ENCODE results near the gene MYH4.

DNA sequence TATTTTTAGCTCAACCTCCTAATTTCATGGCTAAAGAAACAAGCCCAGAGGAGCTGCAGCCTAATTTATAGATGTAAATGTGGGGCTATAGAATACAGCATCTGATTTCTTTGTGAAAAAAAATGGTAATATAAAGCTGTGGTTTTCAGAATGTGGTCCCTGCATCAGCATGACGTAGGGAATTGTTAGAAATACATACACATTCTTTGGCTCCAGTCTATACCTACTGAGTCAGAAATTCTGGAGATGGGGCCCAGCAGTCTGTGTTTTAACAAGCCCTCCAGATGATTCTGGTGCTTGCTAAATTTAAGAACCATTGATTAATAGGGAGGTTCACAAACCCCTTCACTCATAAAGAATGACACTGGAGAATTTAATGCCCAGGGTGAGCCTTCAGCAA is 29.5 kb downstream of the MYH4 start:
- TF ChIP-seq RFX5 (IDR thresholded peaks at IDR 0.05) (no peak), POLR2A (IDR thresholded peaks at IDR 0.05; ENCODE audit: low read length) (no peak), EP300 (IDR thresholded peaks at IDR 0.05) (no peak), SREBF2 (IDR thresholded peaks at IDR 0.05) (no peak)
- TF ChIP-seq, protein P1, sequence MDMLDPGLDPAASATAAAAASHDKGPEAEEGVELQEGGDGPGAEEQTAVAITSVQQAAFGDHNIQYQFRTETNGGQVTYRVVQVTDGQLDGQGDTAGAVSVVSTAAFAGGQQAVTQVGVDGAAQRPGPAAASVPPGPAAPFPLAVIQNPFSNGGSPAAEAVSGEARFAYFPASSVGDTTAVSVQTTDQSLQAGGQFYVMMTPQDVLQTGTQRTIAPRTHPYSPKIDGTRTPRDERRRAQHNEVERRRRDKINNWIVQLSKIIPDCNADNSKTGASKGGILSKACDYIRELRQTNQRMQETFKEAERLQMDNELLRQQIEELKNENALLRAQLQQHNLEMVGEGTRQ (IDR thresholded peaks at IDR 0.05): no peak
- TF ChIP-seq, protein P2, sequence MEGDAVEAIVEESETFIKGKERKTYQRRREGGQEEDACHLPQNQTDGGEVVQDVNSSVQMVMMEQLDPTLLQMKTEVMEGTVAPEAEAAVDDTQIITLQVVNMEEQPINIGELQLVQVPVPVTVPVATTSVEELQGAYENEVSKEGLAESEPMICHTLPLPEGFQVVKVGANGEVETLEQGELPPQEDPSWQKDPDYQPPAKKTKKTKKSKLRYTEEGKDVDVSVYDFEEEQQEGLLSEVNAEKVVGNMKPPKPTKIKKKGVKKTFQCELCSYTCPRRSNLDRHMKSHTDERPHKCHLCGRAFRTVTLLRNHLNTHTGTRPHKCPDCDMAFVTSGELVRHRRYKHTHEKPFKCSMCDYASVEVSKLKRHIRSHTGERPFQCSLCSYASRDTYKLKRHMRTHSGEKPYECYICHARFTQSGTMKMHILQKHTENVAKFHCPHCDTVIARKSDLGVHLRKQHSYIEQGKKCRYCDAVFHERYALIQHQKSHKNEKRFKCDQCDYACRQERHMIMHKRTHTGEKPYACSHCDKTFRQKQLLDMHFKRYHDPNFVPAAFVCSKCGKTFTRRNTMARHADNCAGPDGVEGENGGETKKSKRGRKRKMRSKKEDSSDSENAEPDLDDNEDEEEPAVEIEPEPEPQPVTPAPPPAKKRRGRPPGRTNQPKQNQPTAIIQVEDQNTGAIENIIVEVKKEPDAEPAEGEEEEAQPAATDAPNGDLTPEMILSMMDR (IDR thresholded peaks at IDR 0.05): no peak
